ENCODE results near the gene PTPRO.
A peak's percentile ranks its signal among the peaks of the same experiment; 100 is the strongest.

PTPRO gene

GRCh38 chr12:15526033-15526432, 203.7 kb downstream of the PTPRO start:
- DNase-seq (ENCODE audit: low spot score), result peak; percentile 88

GRCh38 chr12:15527201-15528080, 205.1 kb downstream of the PTPRO start:
- DNase-seq (ENCODE audit: low spot score), result no peak

- no peak for DNase-seq (ENCODE audit: low spot score)
Observed at GRCh38 chr12:15528666-15529065, 206.4 kb downstream of the PTPRO start.

GRCh38 chr12:15530361-15530760, 208.1 kb downstream of the PTPRO start:
- DNase-seq (ENCODE audit: low spot score), result no peak

- peak; percentile 82 for DNase-seq (ENCODE audit: low spot score)
Observed at GRCh38 chr12:15532364-15532977, 210.2 kb downstream of the PTPRO start.

- peak; percentile 17 for DNase-seq (ENCODE audit: low spot score)
Observed at GRCh38 chr12:15534322-15534721, 212.0 kb downstream of the PTPRO start.

- no peak for DNase-seq (ENCODE audit: low spot score)
Observed at GRCh38 chr12:15534874-15535273, 212.6 kb downstream of the PTPRO start.

- no peak for DNase-seq (ENCODE audit: low spot score)
Observed at GRCh38 chr12:15535352-15535781, 213.1 kb downstream of the PTPRO start.

- no peak for DNase-seq (ENCODE audit: low spot score)
Observed at GRCh38 chr12:15536446-15536845, 214.1 kb downstream of the PTPRO start.

- no peak for DNase-seq (ENCODE audit: low spot score)
Observed at GRCh38 chr12:15538881-15539280, 216.6 kb downstream of the PTPRO start.

GRCh38 chr12:15540005-15540404, 217.7 kb downstream of the PTPRO start:
- DNase-seq (ENCODE audit: low spot score), result no peak

GRCh38 chr12:15540469-15540872, 218.2 kb downstream of the PTPRO start:
- DNase-seq (ENCODE audit: low spot score), result no peak

GRCh38 chr12:15541996-15542631, 219.8 kb downstream of the PTPRO start:
- no peak for DNase-seq (ENCODE audit: low spot score)

- no peak for DNase-seq (ENCODE audit: low spot score)
Observed at GRCh38 chr12:15543347-15543746, 221.0 kb downstream of the PTPRO start.

GRCh38 chr12:15544589-15544988, 222.3 kb downstream of the PTPRO start:
- no peak for DNase-seq (ENCODE audit: low spot score)

- DNase-seq (ENCODE audit: low spot score), result no peak
Observed at GRCh38 chr12:15545334-15545733, 223.0 kb downstream of the PTPRO start.

GRCh38 chr12:15546102-15546701, 223.9 kb downstream of the PTPRO start:
- DNase-seq (ENCODE audit: low spot score), result peak; percentile 56

- DNase-seq (ENCODE audit: low spot score), result no peak
Observed at GRCh38 chr12:15547063-15547462, 224.8 kb downstream of the PTPRO start.

GRCh38 chr12:15547691-15548090, 225.4 kb downstream of the PTPRO start:
- DNase-seq (ENCODE audit: low spot score), result no peak

- no peak for DNase-seq (ENCODE audit: low spot score)
Observed at GRCh38 chr12:15550793-15551192, 228.5 kb downstream of the PTPRO start.

GRCh38 chr12:15555446-15555845, 233.1 kb downstream of the PTPRO start:
- DNase-seq (ENCODE audit: low spot score), result no peak

- DNase-seq (ENCODE audit: low spot score), result no peak
Observed at GRCh38 chr12:15556411-15557102, 234.2 kb downstream of the PTPRO start.

Data from NAMALWA (cell line).